CD4-positive, alpha-beta T cell treated with Interleukin-17A for 4 hours (primary cell): Measurements from ENCODE around the gene SMIM14.
"Not testable (repeated sequence)": the region's sequence is repeated elsewhere in the genome, so short reads cannot be mapped to it uniquely, and the experiment has no call there.

ENCODE experiments used
- DNase-seq: peaks from one replicate; pipeline ENCODE4 v3.0.0-alpha.2; 2020; ENCODE audit warnings: mixed read lengths

SMIM14 gene

GRCh38 chr4:39638354-39639239, at the start of gene SMIM14:
Gene SMIM14 (minus strand): TSS chr4:39638865. CDS start chr4:39605145, 33,720 bp downstream.
- DNase-seq: peak; percentile 94

DNA sequence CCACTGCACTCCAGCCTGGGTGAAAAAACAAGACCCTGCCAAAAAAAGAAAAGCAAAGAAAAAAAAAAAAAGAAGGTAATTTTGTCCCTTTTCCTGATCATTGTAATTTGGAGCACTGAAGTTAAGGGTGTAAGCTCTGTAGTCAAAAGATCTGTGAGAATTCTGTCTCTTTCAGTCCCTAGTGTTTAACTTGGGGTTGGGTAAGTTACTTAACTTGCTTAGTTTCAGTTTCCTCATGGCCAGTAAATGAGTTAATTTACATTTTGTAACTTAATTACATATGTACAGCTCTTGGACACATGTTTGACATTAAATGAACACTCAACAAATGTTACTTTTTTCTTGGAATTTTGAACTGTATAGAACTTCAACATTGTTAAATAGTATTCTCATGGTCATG, 48.3 kb upstream of the SMIM14 start:
- no peak for DNase-seq

DNA sequence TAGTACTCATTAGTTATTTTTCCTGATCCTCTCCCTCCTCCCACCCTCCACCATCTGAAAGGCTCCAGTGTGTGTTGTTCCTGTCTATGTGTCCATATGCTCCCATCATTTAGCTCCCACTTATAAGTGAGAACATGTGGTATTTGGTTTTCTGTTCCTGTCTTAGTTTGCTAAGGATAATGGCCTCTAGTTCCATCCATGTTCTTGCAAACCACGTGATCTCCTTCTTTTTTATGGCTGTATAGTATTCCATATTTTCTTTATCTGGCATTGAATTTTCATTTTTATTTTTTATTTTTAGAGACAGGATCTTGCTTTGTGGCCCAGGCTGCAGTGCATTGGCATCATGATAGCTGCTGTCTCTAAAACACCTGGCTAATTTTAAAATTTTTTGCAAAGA, 47.3 kb upstream of the SMIM14 start:
- DNase-seq: no peak

- no peak for DNase-seq
Observed at GRCh38 chr4:39682138-39682537, 43.5 kb upstream of the SMIM14 start.

DNA sequence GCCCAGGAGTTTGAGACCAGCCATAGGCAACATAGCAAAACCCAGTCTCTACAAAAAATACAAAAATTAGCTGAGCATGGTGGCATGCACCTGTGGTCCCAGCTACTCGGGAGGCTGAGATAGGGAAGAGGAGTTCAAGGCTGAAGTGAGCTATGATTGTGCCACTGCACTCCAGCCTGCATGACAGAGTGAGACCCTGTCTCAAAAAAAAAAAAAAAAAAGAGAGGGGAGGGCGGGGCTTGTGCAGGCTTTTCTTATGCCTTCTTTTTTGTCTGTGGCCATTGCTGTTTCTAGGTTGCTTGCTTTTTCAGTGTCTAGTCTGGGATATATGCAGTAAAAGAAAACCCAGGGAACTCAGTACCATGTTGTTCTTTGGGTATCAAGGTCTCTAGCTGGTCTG, 42.3 kb upstream of the SMIM14 start:
- not testable (repeated sequence) for DNase-seq

DNA sequence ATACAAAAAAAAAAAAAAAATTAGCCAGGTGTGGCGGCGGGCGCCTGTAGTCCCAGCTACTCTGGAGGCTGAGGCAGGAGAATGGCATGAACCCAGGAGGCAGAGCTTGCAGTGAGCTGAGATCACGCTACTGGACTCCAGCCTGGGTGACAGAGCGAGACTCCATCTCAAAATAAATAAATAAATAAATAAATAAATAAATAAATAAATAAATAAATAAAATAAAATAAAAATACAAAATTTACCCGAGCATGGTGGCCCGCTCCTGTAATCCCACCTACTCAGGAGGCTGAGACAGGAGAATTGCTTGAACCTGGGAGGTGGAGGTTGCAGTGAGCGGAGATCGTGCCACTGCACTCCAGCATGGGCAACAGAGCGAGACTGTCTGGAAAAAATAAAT, 37.0 kb upstream of the SMIM14 start:
- DNase-seq: not testable (repeated sequence)

GRCh38 chr4:39670296-39670695, 31.6 kb upstream of the SMIM14 start:
- not testable (repeated sequence) for DNase-seq

- no peak for DNase-seq
Observed at GRCh38 chr4:39668887-39669286, 30.2 kb upstream of the SMIM14 start.

- no peak for DNase-seq
Observed at GRCh38 chr4:39667706-39668105, 29.0 kb upstream of the SMIM14 start.

DNA sequence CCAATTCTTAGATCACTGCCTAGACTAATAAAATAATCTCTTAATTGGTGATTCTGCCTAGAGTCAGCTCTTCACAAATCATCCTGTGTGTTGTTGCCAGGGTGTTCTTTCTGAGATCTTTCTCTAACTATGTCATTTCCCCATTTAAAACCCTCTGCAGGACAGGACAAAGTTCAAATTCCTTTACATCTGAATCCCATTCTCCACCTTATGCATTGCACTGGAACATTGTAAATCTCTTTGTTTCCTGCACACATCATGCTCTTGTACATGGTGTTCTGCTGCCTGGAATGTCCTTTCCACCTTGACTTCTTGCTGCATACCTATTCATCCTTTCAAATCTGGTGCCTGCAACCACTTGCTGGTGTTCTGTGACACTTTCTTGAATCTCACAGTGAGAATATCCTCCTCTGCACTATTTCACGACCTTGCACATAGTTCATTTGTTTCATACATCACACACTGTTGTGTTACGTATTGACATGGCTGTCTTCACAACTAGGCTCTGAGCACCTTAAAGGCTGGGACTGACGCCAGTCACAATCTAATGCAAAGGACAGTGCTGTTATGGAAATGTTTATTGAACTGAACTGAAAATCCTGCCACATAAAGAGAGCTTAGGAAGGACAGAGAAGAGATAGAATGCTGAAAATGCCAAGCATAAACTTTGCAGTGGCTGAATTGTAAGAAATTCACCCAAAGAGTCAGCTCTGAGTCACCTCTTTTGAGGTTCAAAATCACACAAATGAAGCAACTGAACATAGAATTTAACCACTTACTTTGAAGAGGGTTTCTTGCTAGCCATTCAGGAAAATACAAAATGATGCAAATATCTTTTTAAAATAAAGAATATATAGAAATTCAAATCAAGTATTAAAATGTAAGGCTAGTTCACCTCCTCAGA, 26.4 kb upstream of the SMIM14 start:
- DNase-seq: no peak

DNA sequence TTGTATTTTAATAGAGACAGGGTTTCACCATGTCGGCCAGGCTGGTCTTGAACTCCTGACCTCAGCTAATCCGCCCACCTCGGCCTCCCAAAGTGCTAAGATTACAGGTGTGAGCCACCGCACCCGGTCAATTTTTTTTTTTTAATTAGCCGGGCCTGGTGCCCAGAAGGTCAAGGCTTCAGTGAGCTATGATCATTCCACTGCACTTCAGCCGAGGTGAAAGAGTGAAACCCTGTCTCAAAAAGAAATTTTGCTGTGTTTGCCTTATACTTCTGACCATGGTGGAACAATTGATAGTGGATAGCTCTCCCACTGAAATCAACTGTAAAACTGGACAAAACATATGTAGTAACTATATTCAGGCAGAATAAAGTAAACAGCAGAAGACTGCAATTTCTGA, 24.0 kb upstream of the SMIM14 start:
- no peak for DNase-seq

DNA sequence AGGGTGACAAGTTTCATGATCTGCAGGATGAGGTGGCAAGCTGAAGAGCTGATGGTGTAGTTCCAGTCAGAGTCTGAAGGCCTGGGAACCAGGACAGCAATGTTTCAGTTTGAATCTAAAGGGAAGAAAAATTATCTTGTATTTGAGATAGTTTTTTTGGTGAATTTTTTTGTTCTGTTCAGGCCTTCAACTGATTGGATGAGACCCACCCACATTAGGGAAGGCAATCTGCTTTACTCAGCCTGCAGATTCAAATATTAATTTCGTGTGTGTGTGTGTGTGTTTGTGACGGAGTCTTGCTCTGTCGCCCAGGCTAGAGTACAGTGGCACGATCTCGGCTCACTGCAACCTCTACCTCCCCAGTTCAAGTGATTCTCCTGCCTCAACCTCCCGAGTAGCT, 22.1 kb upstream of the SMIM14 start:
- no peak for DNase-seq

DNA sequence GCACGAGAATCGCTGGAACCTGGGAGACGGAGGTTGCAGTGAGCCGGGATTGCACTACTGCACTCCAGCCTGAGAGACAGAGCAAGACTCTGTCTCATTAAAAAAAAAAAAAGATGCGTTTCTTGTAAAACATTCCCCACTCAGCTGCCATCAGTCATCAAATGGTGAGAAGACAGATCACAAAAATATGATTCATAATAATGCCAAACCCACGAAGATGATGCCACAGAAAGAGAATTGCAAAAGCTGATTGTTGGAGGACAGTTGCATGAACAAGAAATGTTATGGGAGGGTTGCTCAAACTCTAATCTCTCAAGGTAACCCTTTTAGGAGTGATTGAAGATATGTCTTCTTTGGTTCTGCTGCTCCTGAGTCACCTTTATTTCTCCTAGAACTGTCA, 21.4 kb upstream of the SMIM14 start:
- no peak for DNase-seq

GRCh38 chr4:39658756-39659155, 20.1 kb upstream of the SMIM14 start:
- DNase-seq: no peak

DNA sequence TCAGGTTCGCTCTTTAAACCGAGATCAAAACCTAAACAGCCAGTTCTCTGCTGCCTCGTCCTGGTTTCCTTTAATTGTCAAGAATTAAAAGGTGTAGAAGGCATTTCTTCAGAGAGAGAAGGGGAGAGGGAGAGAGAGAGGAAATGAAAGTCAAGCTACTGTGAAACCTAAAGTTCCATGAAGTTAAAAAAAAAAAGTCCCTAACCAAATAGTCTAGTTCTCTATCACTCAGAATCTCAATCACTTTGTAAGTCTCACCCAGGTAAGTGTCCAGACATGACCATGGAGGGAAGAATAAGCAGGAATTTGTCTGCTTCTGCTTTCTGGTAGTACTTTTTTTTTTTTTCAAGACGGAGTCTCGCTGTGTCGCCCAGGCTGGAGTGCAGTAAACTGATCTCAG, 18.8 kb upstream of the SMIM14 start:
- DNase-seq: no peak

GRCh38 chr4:39656638-39657037, 18.0 kb upstream of the SMIM14 start:
- not testable (repeated sequence) for DNase-seq

GRCh38 chr4:39655876-39656275, 17.2 kb upstream of the SMIM14 start:
- no peak for DNase-seq

GRCh38 chr4:39655211-39655610, 16.5 kb upstream of the SMIM14 start:
- no peak for DNase-seq

- DNase-seq: not testable (repeated sequence)
Observed at GRCh38 chr4:39651586-39651985, 12.9 kb upstream of the SMIM14 start.

GRCh38 chr4:39649639-39650265, 11.1 kb upstream of the SMIM14 start:
- no peak for DNase-seq

DNA sequence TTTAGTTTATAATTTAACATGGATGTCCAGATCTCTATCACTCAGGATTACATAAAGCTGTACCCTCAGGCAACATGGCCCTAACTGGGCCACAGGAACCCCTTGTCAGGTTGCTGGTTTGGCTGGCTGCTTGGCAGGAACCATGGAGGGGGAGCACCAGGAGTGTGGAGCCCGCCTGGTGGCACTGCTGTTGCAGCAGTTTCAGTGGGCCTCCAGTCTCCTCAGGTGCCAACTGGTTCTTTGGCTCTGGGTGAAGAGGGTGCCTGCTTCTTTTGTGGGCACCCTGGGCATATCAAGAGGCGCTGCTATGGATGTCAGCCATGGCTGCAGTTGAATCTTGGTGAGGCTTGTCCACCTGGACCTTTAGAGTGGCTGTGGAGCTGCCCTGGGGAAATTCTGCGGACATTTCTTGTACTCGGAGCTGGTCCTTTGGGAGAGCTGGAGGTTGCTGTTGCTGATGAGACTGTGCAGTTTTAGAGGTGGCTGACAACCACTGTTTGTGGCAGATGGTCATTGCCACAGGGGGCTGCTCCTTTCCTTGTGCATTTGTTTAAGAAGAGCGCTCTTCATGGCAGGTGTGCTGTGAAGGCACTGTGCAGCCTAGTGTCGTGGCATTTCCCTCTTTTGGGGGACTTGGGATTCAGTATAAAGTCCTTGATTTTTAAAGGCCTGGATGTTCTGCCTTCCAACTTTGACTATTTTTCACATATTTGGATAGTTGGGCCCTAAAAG, 10.3 kb upstream of the SMIM14 start:
- DNase-seq: no peak

- DNase-seq: no peak
Observed at GRCh38 chr4:39648213-39648612, 9.5 kb upstream of the SMIM14 start.
